ENCODE data around the gene TSSK2.
A peak's percentile ranks its signal among the peaks of the same experiment; 100 is the strongest.

TSSK2 gene

GRCh38 chr22:19115628-19116027 is 15.5 kb upstream of the TSSK2 start:
- peaks cover 5% of the 10 kb centered on the region for H3K4me1 ChIP-seq (ENCODE audit: control insufficient read depth, insufficient read depth, low read length, poor library complexity, severe bottlenecking)
- peaks cover 29% of the 10 kb centered on the region for H3K36me3 ChIP-seq (ENCODE audit: control insufficient read depth, insufficient read depth, low read length)
- no peak overlapping the region for H3K27ac ChIP-seq (ENCODE audit: low read depth, low read length, severe bottlenecking)
- WGBS, 2 experiments (ENCODE audit: insufficient coverage in 2 of 2), result 71 to 73% methylated on average over 3 to 4 of the region's 4 CpGs
- H3K4me3 ChIP-seq (ENCODE audit: extremely low read depth, insufficient read depth, low read length, poor library complexity, severe bottlenecking), result no peak overlapping the region
- H3K9me3 ChIP-seq (ENCODE audit: control insufficient read depth, low read length), result no peaks in the 10 kb centered on the region

GRCh38 chr22:19117111-19117512 is 14.0 kb upstream of the TSSK2 start:
- Histone ChIP-seq H3K4me1 (ENCODE audit: control insufficient read depth, insufficient read depth, low read length, poor library complexity, severe bottlenecking) (peaks cover 9% of the 10 kb centered on the region), H3K36me3 (ENCODE audit: control insufficient read depth, insufficient read depth, low read length) (peaks cover 29% of the 10 kb centered on the region), H3K4me3 (ENCODE audit: extremely low read depth, insufficient read depth, low read length, poor library complexity, severe bottlenecking) (no peak overlapping the region), H3K27ac (ENCODE audit: low read depth, low read length, severe bottlenecking) (no peak overlapping the region), H3K9me3 (ENCODE audit: control insufficient read depth, low read length) (no peaks in the 10 kb centered on the region)
- WGBS, 2 experiments (ENCODE audit: insufficient coverage in 2 of 2), result 97 to 100% methylated on average over 1 to 6 of the region's 9 CpGs

GRCh38 chr22:19118329-19118880 is 12.7 kb upstream of the TSSK2 start:
- Histone ChIP-seq H3K4me1 (ENCODE audit: control insufficient read depth, insufficient read depth, low read length, poor library complexity, severe bottlenecking) (peaks cover 9% of the 10 kb centered on the region), H3K27ac (ENCODE audit: low read depth, low read length, severe bottlenecking) (no peak overlapping the region), H3K9me3 (ENCODE audit: control insufficient read depth, low read length) (no peaks in the 10 kb centered on the region), H3K36me3 (ENCODE audit: control insufficient read depth, insufficient read depth, low read length) (peaks cover 29% of the 10 kb centered on the region), H3K4me3 (ENCODE audit: extremely low read depth, insufficient read depth, low read length, poor library complexity, severe bottlenecking) (no peak overlapping the region)
- 100% methylated on average over 2 to 3 of the region's 4 CpGs for WGBS, 2 experiments (ENCODE audit: insufficient coverage in 2 of 2)

- Histone ChIP-seq H3K36me3 (ENCODE audit: control insufficient read depth, insufficient read depth, low read length) (peaks cover 27% of the 10 kb centered on the region), H3K9me3 (ENCODE audit: control insufficient read depth, low read length) (no peaks in the 10 kb centered on the region), H3K4me3 (ENCODE audit: extremely low read depth, insufficient read depth, low read length, poor library complexity, severe bottlenecking) (no peak overlapping the region), H3K4me1 (ENCODE audit: control insufficient read depth, insufficient read depth, low read length, poor library complexity, severe bottlenecking) (peaks cover 9% of the 10 kb centered on the region), H3K27ac (ENCODE audit: low read depth, low read length, severe bottlenecking) (no peak overlapping the region)
- WGBS, 2 experiments (ENCODE audit: insufficient coverage in 2 of 2), result 94 to 100% methylated on average over 5 of the region's 8 CpGs
Observed at GRCh38 chr22:19119949-19120348, 11.2 kb upstream of the TSSK2 start.

- no peaks in the 10 kb centered on the region for H3K9me3 ChIP-seq (ENCODE audit: control insufficient read depth, low read length)
- peaks cover 9% of the 10 kb centered on the region for H3K4me1 ChIP-seq (ENCODE audit: control insufficient read depth, insufficient read depth, low read length, poor library complexity, severe bottlenecking)
- H3K27ac ChIP-seq (ENCODE audit: low read depth, low read length, severe bottlenecking), result no peak overlapping the region
- peaks cover 17% of the 10 kb centered on the region for H3K36me3 ChIP-seq (ENCODE audit: control insufficient read depth, insufficient read depth, low read length)
- WGBS, 2 experiments (ENCODE audit: insufficient coverage in 2 of 2), result 11 to 19% methylated on average over 14 to 16 of the region's 23 CpGs
- peak overlapping the region; percentile 76 for H3K4me3 ChIP-seq (ENCODE audit: extremely low read depth, insufficient read depth, low read length, poor library complexity, severe bottlenecking)
Observed at GRCh38 chr22:19120829-19121630, 10.1 kb upstream of the TSSK2 start.

- 0 to 1% methylated on average over 32 to 37 of the region's 47 CpGs for WGBS, 2 experiments (ENCODE audit: insufficient coverage in 2 of 2)
- H3K4me1 ChIP-seq (ENCODE audit: control insufficient read depth, insufficient read depth, low read length, poor library complexity, severe bottlenecking), result peaks cover 9% of the 10 kb centered on the region
- peak overlapping the region; percentile 76 for H3K4me3 ChIP-seq (ENCODE audit: extremely low read depth, insufficient read depth, low read length, poor library complexity, severe bottlenecking)
- H3K27ac ChIP-seq (ENCODE audit: low read depth, low read length, severe bottlenecking), result peak overlapping the region; percentile 77
- H3K36me3 ChIP-seq (ENCODE audit: control insufficient read depth, insufficient read depth, low read length), result peaks cover 12% of the 10 kb centered on the region
- no peaks in the 10 kb centered on the region for H3K9me3 ChIP-seq (ENCODE audit: control insufficient read depth, low read length)
Observed at GRCh38 chr22:19121631-19122142, 9.4 kb upstream of the TSSK2 start.

- H3K4me3 ChIP-seq (ENCODE audit: extremely low read depth, insufficient read depth, low read length, poor library complexity, severe bottlenecking), result peak within 1 kb of the TSS; percentile 76
- H3K36me3 ChIP-seq (ENCODE audit: control insufficient read depth, insufficient read depth, low read length), result peaks cover 12% of the 10 kb centered on the region
- peak within 1 kb of the TSS; percentile 77 for H3K27ac ChIP-seq (ENCODE audit: low read depth, low read length, severe bottlenecking)
- no peaks in the 10 kb centered on the region for H3K9me3 ChIP-seq (ENCODE audit: control insufficient read depth, low read length)
- 0 to 1% methylated on average over 49 to 57 of the region's 67 CpGs for WGBS, 2 experiments (ENCODE audit: insufficient coverage in 2 of 2)
- H3K4me1 ChIP-seq (ENCODE audit: control insufficient read depth, insufficient read depth, low read length, poor library complexity, severe bottlenecking), result peaks cover 9% of the 10 kb centered on the region
Observed at GRCh38 chr22:19122143-19122751, 8.9 kb upstream of the TSSK2 start, which contains the start of gene DGCR2. DGCR2 (minus strand) TSS chr22:19122412; CDS start chr22:19122206, 206 bp downstream.

- peak overlapping the region; percentile 24 for H3K27ac ChIP-seq (ENCODE audit: low read depth, low read length, severe bottlenecking)
- peaks cover 12% of the 10 kb centered on the region for H3K36me3 ChIP-seq (ENCODE audit: control insufficient read depth, insufficient read depth, low read length)
- H3K9me3 ChIP-seq (ENCODE audit: control insufficient read depth, low read length), result no peaks in the 10 kb centered on the region
- 19 to 21% methylated on average over 26 of the region's 27 CpGs for WGBS, 2 experiments (ENCODE audit: insufficient coverage in 2 of 2)
- peak overlapping the region; percentile 76 for H3K4me3 ChIP-seq (ENCODE audit: extremely low read depth, insufficient read depth, low read length, poor library complexity, severe bottlenecking)
- peaks cover 9% of the 10 kb centered on the region for H3K4me1 ChIP-seq (ENCODE audit: control insufficient read depth, insufficient read depth, low read length, poor library complexity, severe bottlenecking)
Observed at GRCh38 chr22:19122752-19123492, 8.2 kb upstream of the TSSK2 start.

- H3K4me3 ChIP-seq (ENCODE audit: extremely low read depth, insufficient read depth, low read length, poor library complexity, severe bottlenecking), result no peak overlapping the region
- H3K27ac ChIP-seq (ENCODE audit: low read depth, low read length, severe bottlenecking), result no peak overlapping the region
- peaks cover 9% of the 10 kb centered on the region for H3K4me1 ChIP-seq (ENCODE audit: control insufficient read depth, insufficient read depth, low read length, poor library complexity, severe bottlenecking)
- H3K9me3 ChIP-seq (ENCODE audit: control insufficient read depth, low read length), result no peaks in the 10 kb centered on the region
- peaks cover 2% of the 10 kb centered on the region for H3K36me3 ChIP-seq (ENCODE audit: control insufficient read depth, insufficient read depth, low read length)
- WGBS, 2 experiments (ENCODE audit: insufficient coverage in 2 of 2), result 75 to 100% methylated on average over 1 to 3 of the region's 4 CpGs
Observed at GRCh38 chr22:19123936-19124335, 7.2 kb upstream of the TSSK2 start.

- H3K36me3 ChIP-seq (ENCODE audit: control insufficient read depth, insufficient read depth, low read length), result no peaks in the 10 kb centered on the region
- no peak overlapping the region for H3K27ac ChIP-seq (ENCODE audit: low read depth, low read length, severe bottlenecking)
- H3K4me1 ChIP-seq (ENCODE audit: control insufficient read depth, insufficient read depth, low read length, poor library complexity, severe bottlenecking), result peaks cover 9% of the 10 kb centered on the region
- 77 to 80% methylated on average over 3 to 4 of the region's 4 CpGs for WGBS, 2 experiments (ENCODE audit: insufficient coverage in 2 of 2)
- H3K9me3 ChIP-seq (ENCODE audit: control insufficient read depth, low read length), result no peaks in the 10 kb centered on the region
- H3K4me3 ChIP-seq (ENCODE audit: extremely low read depth, insufficient read depth, low read length, poor library complexity, severe bottlenecking), result no peak overlapping the region
Observed at GRCh38 chr22:19124377-19124776, 6.7 kb upstream of the TSSK2 start.

Data from mesodermal cell (in vitro differentiated cells).